HepG2 (cell line): ENCODE data around the gene TAS2R13. TPM values are rescaled to one million over a fixed set of nuclear protein-coding genes. Genes with fewer than 3 reads are reported as not detected.
A peak's percentile ranks its signal among the peaks of the same experiment; 100 is the strongest.

Experiments used
- MEIS2 ChIP-seq: sonication (generic); formaldehyde crosslinking; IDR thresholded peaks from 2 replicates; pipeline ENCODE4 v1.9.0; 2021; ENCODE audit warnings: mild to moderate bottlenecking, missing genetic modification reagents
- MLLT10 ChIP-seq: sonication (generic); formaldehyde crosslinking; IDR thresholded peaks from 2 replicates; pipeline ENCODE4 v1.4.0; 2020; ENCODE audit warnings: missing genetic modification reagents
- MLXIP ChIP-seq: sonication (generic); formaldehyde crosslinking; IDR thresholded peaks from 2 replicates; pipeline ENCODE4 v1.9.0; 2021; ENCODE audit warnings: missing genetic modification reagents, borderline replicate concordance
- NFKB2 ChIP-seq: sonication (generic); formaldehyde crosslinking; IDR thresholded peaks from 2 replicates; pipeline ENCODE4 v1.4.0; 2020; ENCODE audit warnings: missing genetic modification reagents, borderline replicate concordance
- PHB2 ChIP-seq: fragments of 450-650 bp; IDR thresholded peaks from 2 replicates; pipeline ENCODE4 v1.6.1; 2018; ENCODE audit not compliant: partially characterized antibody
- SNRNP70 ChIP-seq: fragments of 200-400 bp; formaldehyde crosslinking; IDR thresholded peaks from 2 replicates; pipeline ENCODE4 v1.6.1; 2017; ENCODE audit warnings: mild to moderate bottlenecking, low read depth, low read length, moderate library complexity
- SOX13 ChIP-seq, 3 experiments: fragments of 450-650 bp in 1 of 3; sonication (generic) in 1 of 3; formaldehyde crosslinking in 1 of 3; IDR thresholded peaks in 2 of 3; conservative IDR thresholded peaks in 1 of 3; 2 replicates each; pipeline versions ENCODE4 v1.5.0 to v1.6.1; 2016 to 2020; ENCODE audit warnings: antibody characterized with exemption in 1 of 3, mild to moderate bottlenecking in 1 of 3, missing compliant biosample characterization in 1 of 3, missing genetic modification reagents in 1 of 3, moderate library complexity in 1 of 3
- SRSF9 ChIP-seq: fragments of 200-400 bp; formaldehyde crosslinking; IDR thresholded peaks from 2 replicates; pipeline ENCODE4 v1.6.1; 2018; ENCODE audit warnings: borderline replicate concordance, mild to moderate bottlenecking, low read depth, low read length; ENCODE audit not compliant: insufficient read depth, poor library complexity, severe bottlenecking
- TFAP4 ChIP-seq: sonication (generic); IDR thresholded peaks from 2 replicates; pipeline ENCODE4 v1.6.1; 2016; ENCODE audit warnings: low read depth, borderline replicate concordance
- TOPORS ChIP-seq: sonication (generic); formaldehyde crosslinking; IDR thresholded peaks from 2 replicates; pipeline ENCODE4 v1.8.0; 2023; ENCODE audit warnings: mild to moderate bottlenecking, missing genetic modification reagents
- ZBTB7A ChIP-seq: sonication (generic); formaldehyde crosslinking; IDR thresholded peaks from 2 replicates; pipeline ENCODE4 v1.8.0; 2022; ENCODE audit warnings: mild to moderate bottlenecking, missing genetic modification reagents
- ZFAT ChIP-seq: sonication (generic); formaldehyde crosslinking; conservative IDR thresholded peaks from 2 replicates; pipeline ENCODE4 v1.8.1; 2023; ENCODE audit warnings: missing genetic modification reagents, inconsistent platforms
- ZFP36 ChIP-seq: fragments of 150-350 bp; IDR thresholded peaks from 2 replicates; pipeline ENCODE4 v1.6.1; 2018; ENCODE audit warnings: borderline replicate concordance, low read length, low read depth; ENCODE audit not compliant: partially characterized antibody
- ZHX1 ChIP-seq: sonication (generic); formaldehyde crosslinking; IDR thresholded peaks from 2 replicates; pipeline ENCODE4 v1.8.1; 2022; ENCODE audit warnings: low read depth, mild to moderate bottlenecking, missing genetic modification reagents
- ZNF7 ChIP-seq: IDR thresholded peaks from 2 replicates; pipeline ENCODE4 v1.6.1; 2016; ENCODE audit warnings: missing biosample characterization, missing genetic modification reagents
- polyA plus RNA-seq, 8 experiments: library from polyadenylated mRNA; depleted of rRNA in 3 of 8; stranded (reverse) in 7 of 8; unstranded in 1 of 8; fragments of >200 nt; fragmentation: Illumina TruSeq in 4 of 8; extraction: Trizol in 4 of 8; gene quantifications; 2 replicates each; pipeline versions ENCODE4 v1.2.1 to v1.2.3, GENCODE V29; 2011 to 2016; ENCODE audit warnings: low read depth in 4 of 8, missing spikeins in 1 of 8, mixed read lengths in 1 of 8; ENCODE audit not compliant: insufficient read depth in 1 of 8
- total RNA-seq, 5 experiments: library from RNA; depleted of rRNA; stranded (reverse); fragments of >200 nt; fragmentation: Illumina TruSeq; extraction: Trizol; gene quantifications; 2 replicates each; pipeline ENCODE4 v1.2.3, GENCODE V29; 2016; ENCODE audit warnings: low read depth in 1 of 5
- TF ChIP-seq, protein P1 (sequence below), 2 experiments: sonication (generic) in 1 of 2; formaldehyde crosslinking in 1 of 2; IDR thresholded peaks; 2 replicates each; pipeline versions ENCODE4 v1.6.1 to v1.9.0; 2014 to 2022; ENCODE audit warnings: antibody characterized with exemption in 1 of 2, borderline replicate concordance in 1 of 2, inconsistent platforms in 1 of 2, low read depth in 1 of 2, missing genetic modification reagents in 1 of 2

The TAS2R13 gene
- total and polyA plus RNA-seq, 2 of the 13 experiments (the other 11 are each of a cell fraction or from before 2014, with no cell fraction given), result 0.33 to 1.3 TPM

DNA sequence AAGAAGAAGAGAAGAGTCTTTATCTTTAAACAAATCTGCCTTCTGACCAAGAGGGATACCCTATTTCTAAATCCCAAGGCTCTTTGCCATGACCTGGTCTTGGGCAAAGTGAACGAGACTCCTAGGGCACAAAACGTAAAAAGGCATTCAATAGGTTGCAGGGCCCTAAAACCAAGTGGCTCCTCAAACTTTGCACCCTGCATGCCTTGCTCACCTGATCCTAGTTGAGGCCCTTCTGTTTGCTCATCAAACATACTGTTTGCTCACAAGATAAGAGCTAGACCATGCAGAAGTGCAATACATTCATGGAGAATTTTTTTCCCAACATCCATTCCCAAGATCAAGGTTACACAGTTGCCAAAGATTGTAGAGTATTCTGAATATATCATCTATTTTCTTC, 17.4 kb downstream of the TAS2R13 start (continued):
- TF ChIP-seq, protein P1, sequence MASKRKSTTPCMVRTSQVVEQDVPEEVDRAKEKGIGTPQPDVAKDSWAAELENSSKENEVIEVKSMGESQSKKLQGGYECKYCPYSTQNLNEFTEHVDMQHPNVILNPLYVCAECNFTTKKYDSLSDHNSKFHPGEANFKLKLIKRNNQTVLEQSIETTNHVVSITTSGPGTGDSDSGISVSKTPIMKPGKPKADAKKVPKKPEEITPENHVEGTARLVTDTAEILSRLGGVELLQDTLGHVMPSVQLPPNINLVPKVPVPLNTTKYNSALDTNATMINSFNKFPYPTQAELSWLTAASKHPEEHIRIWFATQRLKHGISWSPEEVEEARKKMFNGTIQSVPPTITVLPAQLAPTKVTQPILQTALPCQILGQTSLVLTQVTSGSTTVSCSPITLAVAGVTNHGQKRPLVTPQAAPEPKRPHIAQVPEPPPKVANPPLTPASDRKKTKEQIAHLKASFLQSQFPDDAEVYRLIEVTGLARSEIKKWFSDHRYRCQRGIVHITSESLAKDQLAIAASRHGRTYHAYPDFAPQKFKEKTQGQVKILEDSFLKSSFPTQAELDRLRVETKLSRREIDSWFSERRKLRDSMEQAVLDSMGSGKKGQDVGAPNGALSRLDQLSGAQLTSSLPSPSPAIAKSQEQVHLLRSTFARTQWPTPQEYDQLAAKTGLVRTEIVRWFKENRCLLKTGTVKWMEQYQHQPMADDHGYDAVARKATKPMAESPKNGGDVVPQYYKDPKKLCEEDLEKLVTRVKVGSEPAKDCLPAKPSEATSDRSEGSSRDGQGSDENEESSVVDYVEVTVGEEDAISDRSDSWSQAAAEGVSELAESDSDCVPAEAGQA (IDR thresholded peaks at IDR 0.05; ENCODE audit: low read depth), result 0 out of 2 replicates have a peak, but pooled peaks have one; percentile 19
- TF ChIP-seq, protein P1 (CRISPR knock-in tag; IDR thresholded peaks at IDR 0.05; ENCODE audit: borderline replicate concordance), result no peak
- TF ChIP-seq ZHX1, result peak; percentile 62; the same call in 1 of the 2 replicates
- TF ChIP-seq PHB2, result no peak
- TF ChIP-seq ZFP36, result no peak
- TF ChIP-seq MLLT10 (CRISPR knock-in tag), result no peak
- TF ChIP-seq ZBTB7A (CRISPR knock-in tag), result no peak
- no peak for TF ChIP-seq NFKB2 (CRISPR knock-in tag)
- peak; percentile 43; the same call in 1 of the 2 replicates for TF ChIP-seq MEIS2 (CRISPR knock-in tag)
- TF ChIP-seq SNRNP70, result no peak
- TF ChIP-seq TOPORS, result peak; percentile 40; the same call in 1 of the 2 replicates
- peak; percentile 91 for TF ChIP-seq TFAP4
- TF ChIP-seq MLXIP (CRISPR knock-in tag), result peak; percentile 99
- TF ChIP-seq SOX13 (IDR thresholded peaks at IDR 0.05), result peak; percentile 89
- peak in 1 of 2 experiments; percentile 97; a peak in 2 of 4 replicates for TF ChIP-seq SOX13 (CRISPR knock-in tag; conservative IDR thresholded peaks at IDR 0.05 in 1 of 2, IDR thresholded peaks at IDR 0.05 in 1 of 2)
- TF ChIP-seq SRSF9, result no peak
- TF ChIP-seq ZNF7 (CRISPR knock-in tag), result no peak
- TF ChIP-seq ZFAT (CRISPR knock-in tag), result no peak
